ENCODE measurements around the gene SH3PXD2A.

DNA sequence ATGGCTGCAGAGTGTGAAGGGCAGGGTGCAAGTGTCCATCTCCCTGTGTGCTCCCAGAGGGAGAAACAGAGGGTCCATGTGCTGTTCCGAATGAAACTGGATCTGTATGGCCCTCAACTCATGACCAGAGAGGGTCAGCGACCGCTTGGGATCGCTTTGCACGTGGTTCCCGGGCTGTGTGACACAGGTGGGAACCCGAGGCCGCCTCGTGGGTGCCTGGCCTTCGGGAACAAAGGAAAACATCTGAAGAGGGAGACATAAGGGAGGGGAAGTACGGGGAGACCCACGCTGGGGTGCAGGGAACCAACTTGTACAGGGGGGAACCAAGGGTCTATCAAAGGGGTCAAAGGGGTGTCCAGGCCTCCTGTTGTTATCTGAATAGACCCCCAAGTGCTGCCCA lies 57.5 kb downstream of the SH3PXD2A start:
- TF ChIP-seq, protein P1, sequence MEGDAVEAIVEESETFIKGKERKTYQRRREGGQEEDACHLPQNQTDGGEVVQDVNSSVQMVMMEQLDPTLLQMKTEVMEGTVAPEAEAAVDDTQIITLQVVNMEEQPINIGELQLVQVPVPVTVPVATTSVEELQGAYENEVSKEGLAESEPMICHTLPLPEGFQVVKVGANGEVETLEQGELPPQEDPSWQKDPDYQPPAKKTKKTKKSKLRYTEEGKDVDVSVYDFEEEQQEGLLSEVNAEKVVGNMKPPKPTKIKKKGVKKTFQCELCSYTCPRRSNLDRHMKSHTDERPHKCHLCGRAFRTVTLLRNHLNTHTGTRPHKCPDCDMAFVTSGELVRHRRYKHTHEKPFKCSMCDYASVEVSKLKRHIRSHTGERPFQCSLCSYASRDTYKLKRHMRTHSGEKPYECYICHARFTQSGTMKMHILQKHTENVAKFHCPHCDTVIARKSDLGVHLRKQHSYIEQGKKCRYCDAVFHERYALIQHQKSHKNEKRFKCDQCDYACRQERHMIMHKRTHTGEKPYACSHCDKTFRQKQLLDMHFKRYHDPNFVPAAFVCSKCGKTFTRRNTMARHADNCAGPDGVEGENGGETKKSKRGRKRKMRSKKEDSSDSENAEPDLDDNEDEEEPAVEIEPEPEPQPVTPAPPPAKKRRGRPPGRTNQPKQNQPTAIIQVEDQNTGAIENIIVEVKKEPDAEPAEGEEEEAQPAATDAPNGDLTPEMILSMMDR (IDR thresholded peaks at IDR 0.05 in 8 of 11, conservative IDR thresholded peaks at IDR 0.05 in 3 of 11): no peak
- TF ChIP-seq POLR2AphosphoS5 (IDR thresholded peaks at IDR 0.05) (no peak), POLR2A (IDR thresholded peaks at IDR 0.05) (no peak)
